ENCODE data around the gene MICB. TPM values are rescaled to one million over a fixed set of nuclear protein-coding genes. Genes with fewer than 3 reads are reported as not detected.

Gene MICB
- total and polyA plus RNA-seq, 2 donors (not counting 1 experiment from before 2014, with no cell fraction given) = 24.2 to 30.9 TPM

- TF ChIP-seq EZH2 (IDR thresholded peaks at IDR 0.05; ENCODE audit: borderline replicate concordance, insufficient read depth, low read depth, low read length, poor library complexity, severe bottlenecking) (no peak), CTCF (IDR thresholded peaks at IDR 0.05) (no peak)
- H2AFZ ChIP-seq (ENCODE audit: insufficient read depth, low read depth, low read length, poor library complexity, severe bottlenecking) = no peak overlapping the region
- WGBS (ENCODE audit: insufficient coverage) = no CpG with 5 or more reads among the region's 3 CpGs
- ATAC-seq (ENCODE audit: low read depth) (no peak), DNase-seq (no peak)
- H3K79me2 ChIP-seq (ENCODE audit: control insufficient read depth, insufficient read depth, low read length) = no peaks in the 10 kb centered on the region
- H3K27me3 Mint-ChIP-seq = peaks cover 7% of the 10 kb centered on the region
- H3K27me3 ChIP-seq (replicated peaks in 1 of 4; ENCODE audit: control extremely low read depth in 1 of 4, control insufficient read depth in 3 of 4, insufficient read depth in 4 of 4, low read length in 3 of 4) = peaks cover 0 to 2% (median 0%) of the 10 kb centered on the region in 4 experiments
- no peak overlapping the region for H3K4me3 Mint-ChIP-seq
- no peak overlapping the region for H3K9ac ChIP-seq (ENCODE audit: low read length)
- H3K4me3 ChIP-seq (ENCODE audit: control extremely low read depth in 1 of 5, extremely low read depth in 1 of 5, insufficient read depth in 1 of 5, low read depth in 2 of 5, low read length in 4 of 5) = no peak overlapping the region
- H3K27ac ChIP-seq (ENCODE audit: low read length in 2 of 2) = no peak overlapping the region
- no peaks in the 10 kb centered on the region for H3K9me3 ChIP-seq (ENCODE audit: control extremely low read depth in 1 of 3, control insufficient read depth in 2 of 3, insufficient read depth in 1 of 3, low read length in 2 of 3)
- H3K9me3 Mint-ChIP-seq (ENCODE audit: insufficient read depth) = no peaks in the 10 kb centered on the region
- no peaks in the 10 kb centered on the region for H4K20me1 ChIP-seq (ENCODE audit: control insufficient read depth, insufficient read depth, low read length, poor library complexity, severe bottlenecking)
- no peaks in the 10 kb centered on the region for H3K4me1 Mint-ChIP-seq
- no peak overlapping the region for H3K27ac Mint-ChIP-seq
- no peaks in the 10 kb centered on the region for H3K36me3 ChIP-seq (replicated peaks in 1 of 2; ENCODE audit: control extremely low read depth in 1 of 2, control insufficient read depth in 1 of 2, extremely low read depth in 1 of 2, insufficient read depth in 2 of 2, low read length in 1 of 2)
- ChIA-PET POLR2A (no interaction called here), CTCF (no interaction called here)
- intact Hi-C loops (cut with micrococcal nuclease) = no loop called here
- no peaks in the 10 kb centered on the region for H3K4me1 ChIP-seq (ENCODE audit: control insufficient read depth in 2 of 2, insufficient read depth in 2 of 2, low read length in 2 of 2)
- H3K4me2 ChIP-seq (replicated peaks; ENCODE audit: low read depth, low read length, poor library complexity, severe bottlenecking) = no peak overlapping the region
Observed at GRCh38 chr6:31521835-31522234, 23.9 kb downstream of the MICB start.

GRCh38 chr6:31525553-31525931 lies 27.6 kb downstream of the MICB start:
- 100% methylated on average over 2 of the region's 8 CpGs for WGBS (ENCODE audit: insufficient coverage)
- no peaks in the 10 kb centered on the region for H3K4me1 ChIP-seq (ENCODE audit: control insufficient read depth in 2 of 2, insufficient read depth in 2 of 2, low read length in 2 of 2)
- ChIA-PET CTCF (no interaction called here), POLR2A (interaction anchor here (0.6 kb wide), 1 partner anchor 10 kb away, joined by 3 read pairs; no protein-coding TSS in a partner anchor)
- TF ChIP-seq CTCF (IDR thresholded peaks at IDR 0.05) (no peak), EZH2 (IDR thresholded peaks at IDR 0.05; ENCODE audit: borderline replicate concordance, insufficient read depth, low read depth, low read length, poor library complexity, severe bottlenecking) (no peak)
- H3K4me2 ChIP-seq (replicated peaks; ENCODE audit: low read depth, low read length, poor library complexity, severe bottlenecking) = no peak overlapping the region
- H2AFZ ChIP-seq (ENCODE audit: insufficient read depth, low read depth, low read length, poor library complexity, severe bottlenecking) = no peak overlapping the region
- DNase-seq (no peak), ATAC-seq (ENCODE audit: low read depth) (no peak)
- no peak overlapping the region for H3K9ac ChIP-seq (ENCODE audit: low read length)
- peaks cover 9% of the 10 kb centered on the region for H4K20me1 ChIP-seq (ENCODE audit: control insufficient read depth, insufficient read depth, low read length, poor library complexity, severe bottlenecking)
- no peaks in the 10 kb centered on the region for H3K9me3 ChIP-seq (ENCODE audit: control extremely low read depth in 1 of 3, control insufficient read depth in 2 of 3, insufficient read depth in 1 of 3, low read length in 2 of 3)
- H3K27ac ChIP-seq (ENCODE audit: low read length in 2 of 2) = no peak overlapping the region
- H3K27me3 Mint-ChIP-seq = peaks cover under 1% of the 10 kb centered on the region
- no peaks in the 10 kb centered on the region for H3K27me3 ChIP-seq (replicated peaks in 1 of 4; ENCODE audit: control extremely low read depth in 1 of 4, control insufficient read depth in 3 of 4, insufficient read depth in 4 of 4, low read length in 3 of 4)
- peaks cover 0 to 8% of the 10 kb centered on the region in 2 experiments for H3K36me3 ChIP-seq (replicated peaks in 1 of 2; ENCODE audit: control extremely low read depth in 1 of 2, control insufficient read depth in 1 of 2, extremely low read depth in 1 of 2, insufficient read depth in 2 of 2, low read length in 1 of 2)
- H3K9me3 Mint-ChIP-seq (ENCODE audit: insufficient read depth) = no peaks in the 10 kb centered on the region
- H3K4me1 Mint-ChIP-seq = no peaks in the 10 kb centered on the region
- intact Hi-C loops (cut with micrococcal nuclease) = no loop called here
- no peak overlapping the region for H3K4me3 Mint-ChIP-seq
- H3K4me3 ChIP-seq (ENCODE audit: control extremely low read depth in 1 of 5, extremely low read depth in 1 of 5, insufficient read depth in 1 of 5, low read depth in 2 of 5, low read length in 4 of 5) = no peak overlapping the region
- no peaks in the 10 kb centered on the region for H3K79me2 ChIP-seq (ENCODE audit: control insufficient read depth, insufficient read depth, low read length)
- H3K27ac Mint-ChIP-seq = no peak overlapping the region
